KMS-11 (cell line): ENCODE data around the gene SBK3.

Experiments
- H2AFZ ChIP-seq: fragments of 200-600 bp; sonication (generic); 2 replicates; pipeline ENCODE4 v1.6.1; 2016; ENCODE audit warnings: antibody characterized with exemption, mixed run types, low read depth
- H3K27ac ChIP-seq: fragments of 200-600 bp; sonication (generic); 2 replicates; pipeline ENCODE4 v1.6.1; 2016; ENCODE audit warnings: mild to moderate bottlenecking, mixed run types
- H3K27me3 ChIP-seq: fragments of 200-600 bp; sonication (generic); 2 replicates; pipeline ENCODE4 v1.6.1; 2017; ENCODE audit warnings: mild to moderate bottlenecking, low read depth, mixed run types, moderate library complexity; ENCODE audit not compliant: insufficient read depth
- H3K36me3 ChIP-seq: fragments of 200-600 bp; sonication (generic); 2 replicates; pipeline ENCODE4 v1.6.1; 2017; ENCODE audit warnings: mild to moderate bottlenecking, mixed run types; ENCODE audit not compliant: insufficient read depth
- H3K4me1 ChIP-seq: fragments of 200-600 bp; sonication (generic); 2 replicates; pipeline ENCODE4 v1.6.1; 2016; ENCODE audit warnings: mild to moderate bottlenecking, low read depth, mixed run types; ENCODE audit not compliant: poor library complexity, severe bottlenecking
- H3K4me2 ChIP-seq: fragments of 200-600 bp; sonication (generic); 2 replicates; pipeline ENCODE4 v1.7.0; 2016; ENCODE audit warnings: mild to moderate bottlenecking, mixed run types
- H3K4me3 ChIP-seq: fragments of 200-600 bp; sonication (generic); IDR thresholded peaks from 2 replicates; pipeline ENCODE4 v1.6.1; 2017; ENCODE audit warnings: low read depth, low read length, mixed read lengths; ENCODE audit not compliant: insufficient read depth
- H3K79me2 ChIP-seq: fragments of 200-600 bp; sonication (generic); 2 replicates; pipeline ENCODE4 v1.6.1; 2016; ENCODE audit warnings: low read depth, mixed run types; ENCODE audit not compliant: insufficient read depth
- H3K9ac ChIP-seq: fragments of 200-600 bp; sonication (generic); 2 replicates; pipeline ENCODE4 v1.6.1; 2016; ENCODE audit warnings: mild to moderate bottlenecking, mixed run types
- H4K20me1 ChIP-seq: fragments of 200-600 bp; sonication (generic); 2 replicates; pipeline ENCODE4 v1.6.1; 2016; ENCODE audit warnings: mild to moderate bottlenecking, mixed run types; ENCODE audit not compliant: insufficient read depth
- TF ChIP-seq, protein P1 (sequence below): fragments of 200-600 bp; sonication (generic); conservative IDR thresholded peaks from 2 replicates; pipeline ENCODE4 v1.6.1; 2017; ENCODE audit warnings: low read depth, mild to moderate bottlenecking, antibody characterized with exemption, low read length, moderate library complexity, mixed read lengths

Gene SBK3

DNA sequence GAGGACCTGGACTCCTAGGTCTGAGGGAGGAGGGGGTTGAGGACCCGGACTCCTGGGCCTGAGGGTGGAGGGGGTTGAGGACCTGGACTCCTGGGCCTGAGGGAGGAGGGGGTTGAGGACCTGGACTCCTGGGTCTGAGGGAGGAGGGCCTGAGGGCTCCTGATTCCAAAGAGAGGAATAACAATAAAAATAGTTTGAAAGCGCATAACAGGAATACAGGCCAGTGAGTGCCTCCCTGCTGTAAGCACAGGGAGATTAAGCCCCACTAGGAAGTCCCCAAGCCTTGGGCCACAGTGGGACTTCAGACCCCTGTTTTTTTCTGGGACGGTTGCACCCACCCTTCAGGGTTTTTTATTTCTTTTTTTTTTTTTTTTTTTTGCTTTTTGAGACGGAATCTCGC, 7.2 kb downstream of the SBK3 start:
- Histone ChIP-seq H3K4me3 (no peak overlapping the region), H4K20me1 (no peaks in the 10 kb centered on the region), H3K9ac (no peak overlapping the region), H3K4me2 (no peak overlapping the region), H3K36me3 (no peaks in the 10 kb centered on the region), H3K4me1 (no peaks in the 10 kb centered on the region), H3K27ac (no peak overlapping the region), H2AFZ (no peak overlapping the region), H3K27me3 (peaks cover 20% of the 10 kb centered on the region; the same call in 1 of the 2 replicates), H3K79me2 (no peaks in the 10 kb centered on the region)
- TF ChIP-seq, protein P1, sequence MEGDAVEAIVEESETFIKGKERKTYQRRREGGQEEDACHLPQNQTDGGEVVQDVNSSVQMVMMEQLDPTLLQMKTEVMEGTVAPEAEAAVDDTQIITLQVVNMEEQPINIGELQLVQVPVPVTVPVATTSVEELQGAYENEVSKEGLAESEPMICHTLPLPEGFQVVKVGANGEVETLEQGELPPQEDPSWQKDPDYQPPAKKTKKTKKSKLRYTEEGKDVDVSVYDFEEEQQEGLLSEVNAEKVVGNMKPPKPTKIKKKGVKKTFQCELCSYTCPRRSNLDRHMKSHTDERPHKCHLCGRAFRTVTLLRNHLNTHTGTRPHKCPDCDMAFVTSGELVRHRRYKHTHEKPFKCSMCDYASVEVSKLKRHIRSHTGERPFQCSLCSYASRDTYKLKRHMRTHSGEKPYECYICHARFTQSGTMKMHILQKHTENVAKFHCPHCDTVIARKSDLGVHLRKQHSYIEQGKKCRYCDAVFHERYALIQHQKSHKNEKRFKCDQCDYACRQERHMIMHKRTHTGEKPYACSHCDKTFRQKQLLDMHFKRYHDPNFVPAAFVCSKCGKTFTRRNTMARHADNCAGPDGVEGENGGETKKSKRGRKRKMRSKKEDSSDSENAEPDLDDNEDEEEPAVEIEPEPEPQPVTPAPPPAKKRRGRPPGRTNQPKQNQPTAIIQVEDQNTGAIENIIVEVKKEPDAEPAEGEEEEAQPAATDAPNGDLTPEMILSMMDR, result no peak

GRCh38 chr19:55537741-55538111, 7.6 kb downstream of the SBK3 start:
- H3K79me2 ChIP-seq, result no peaks in the 10 kb centered on the region
- H2AFZ ChIP-seq, result no peak overlapping the region
- no peak overlapping the region for H3K4me2 ChIP-seq
- TF ChIP-seq, protein P1, result no peak
- no peak overlapping the region for H3K27ac ChIP-seq
- no peaks in the 10 kb centered on the region for H3K36me3 ChIP-seq
- no peaks in the 10 kb centered on the region for H3K4me1 ChIP-seq
- H3K27me3 ChIP-seq, result peaks cover 24% of the 10 kb centered on the region
- no peaks in the 10 kb centered on the region for H4K20me1 ChIP-seq
- no peak overlapping the region for H3K9ac ChIP-seq
- H3K4me3 ChIP-seq, result no peak overlapping the region

DNA sequence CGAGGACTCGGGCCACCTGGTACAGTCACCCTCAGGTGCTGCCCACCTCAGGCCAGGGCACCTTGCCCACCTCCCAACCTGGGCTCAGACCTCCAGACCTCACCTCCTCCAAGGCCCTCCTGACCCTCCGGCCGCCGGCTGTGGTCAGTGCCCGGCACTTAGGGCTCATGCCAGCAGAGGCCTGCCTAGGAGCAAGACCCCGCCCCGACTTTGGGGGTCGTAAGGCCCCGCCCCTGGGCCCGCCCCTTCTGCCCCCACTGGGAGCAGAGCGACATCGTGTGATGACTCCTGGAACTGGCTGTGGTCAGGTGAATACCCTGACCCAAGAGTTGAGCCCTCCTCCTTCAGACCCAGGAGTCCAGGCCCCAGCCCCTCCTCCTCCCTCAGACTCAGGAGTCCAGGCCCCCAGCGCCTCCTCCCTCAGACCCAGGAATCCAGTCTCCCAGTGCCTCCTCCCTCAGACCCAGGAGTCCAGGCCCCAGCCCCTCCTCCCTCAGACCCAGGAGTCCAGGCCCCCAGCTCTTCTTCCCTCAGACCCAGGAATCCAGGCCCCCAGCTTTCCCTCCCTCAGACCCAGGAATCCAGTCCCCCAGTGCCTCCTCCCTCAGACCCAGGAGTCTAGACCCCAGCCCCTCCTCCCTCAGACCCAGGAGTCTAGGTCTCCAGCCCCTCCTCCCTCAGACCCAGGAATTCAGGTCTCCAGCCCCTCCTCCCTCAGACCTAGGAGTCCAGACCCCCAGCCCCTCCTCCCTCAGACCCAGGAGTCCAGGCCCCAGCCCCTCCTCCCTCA, 8.2 kb downstream of the SBK3 start, which contains the start of gene SBK2:
SBK2 (minus strand) TSS at position 183 of the 790 bp plus-strand sequence. CDS start 839 bp downstream, outside the sequence.
- Histone ChIP-seq H3K36me3 (no peaks in the 10 kb centered on the region), H4K20me1 (no peaks in the 10 kb centered on the region), H3K79me2 (no peaks in the 10 kb centered on the region), H3K4me3 (no peak within 1 kb of the TSS), H3K27me3 (peaks cover 30% of the 10 kb centered on the region), H3K4me1 (no peaks in the 10 kb centered on the region), H3K27ac (no peak within 1 kb of the TSS), H3K9ac (no peak within 1 kb of the TSS), H3K4me2 (no peak within 1 kb of the TSS), H2AFZ (no peak within 1 kb of the TSS)
- TF ChIP-seq, protein P1, result no peak

DNA sequence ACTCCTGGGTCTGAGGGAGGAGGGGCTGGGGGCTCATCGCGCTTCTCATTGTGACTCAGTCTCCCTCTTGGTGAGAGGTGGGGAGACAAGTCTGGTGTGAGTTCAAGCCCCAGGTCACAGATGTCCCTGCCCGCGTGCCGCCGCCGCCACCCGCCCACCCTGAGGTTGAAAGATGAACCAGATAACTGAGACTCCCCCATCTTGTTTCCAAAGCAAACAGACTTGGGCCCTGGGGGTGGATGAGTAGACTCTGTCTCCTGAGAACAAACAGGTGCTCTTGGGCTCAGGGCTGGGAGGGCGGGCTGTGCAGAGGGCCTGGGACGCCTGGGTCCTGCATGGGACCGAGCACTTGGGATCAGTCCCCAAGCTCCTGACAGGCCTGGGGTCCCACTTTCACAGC, 9.0 kb downstream of the SBK3 start:
- H3K36me3 ChIP-seq, result no peaks in the 10 kb centered on the region
- no peak overlapping the region for H3K4me2 ChIP-seq
- TF ChIP-seq, protein P1, result no peak
- H3K4me1 ChIP-seq, result no peaks in the 10 kb centered on the region
- no peak overlapping the region for H3K27ac ChIP-seq
- H3K4me3 ChIP-seq, result no peak overlapping the region
- no peak overlapping the region for H2AFZ ChIP-seq
- H3K27me3 ChIP-seq, result peaks cover 37% of the 10 kb centered on the region
- H4K20me1 ChIP-seq, result no peaks in the 10 kb centered on the region
- H3K9ac ChIP-seq, result no peak overlapping the region
- no peaks in the 10 kb centered on the region for H3K79me2 ChIP-seq
